Natural killer cell (primary cell): ENCODE data around the gene UNC93B1. TPM values are rescaled to one million over a fixed set of nuclear protein-coding genes. Genes with fewer than 3 reads are reported as not detected.
A peak's percentile ranks its signal among the peaks of the same experiment; 100 is the strongest.

ENCODE experiments used
- ATAC-seq, 3 donors: fragments of 150-1000 bp in 2 of 3; fragments of 200-7000 bp in 1 of 3; cut with Tn5 transposase; 1 replicate in 1 of 3; 2 replicates in 2 of 3; pipeline ENCODE4 v1.10.0; 2021; ENCODE audit warnings: mild to moderate bottlenecking in 2 of 3, moderate library complexity in 2 of 3
- DNase-seq, 2 donors: peaks; one replicate each; pipeline versions ENCODE4 v3.0.0 to v3.0.0-alpha.2; 2013 to 2021; ENCODE audit warnings: mixed read lengths in 1 of 2
- H3K27ac ChIP-seq: one replicate; pipeline ENCODE4 v1.5.1; 2013; ENCODE audit warnings: mild to moderate bottlenecking, low read length
- H3K27me3 ChIP-seq: one replicate; pipeline ENCODE4 v1.6.1; 2013; ENCODE audit warnings: low read length; ENCODE audit not compliant: control insufficient read depth, insufficient read depth
- H3K36me3 ChIP-seq: one replicate; pipeline ENCODE4 v1.6.1; 2013; ENCODE audit warnings: low read length; ENCODE audit not compliant: control insufficient read depth, insufficient read depth
- H3K4me1 ChIP-seq: one replicate; pipeline ENCODE4 v1.6.1; 2013; ENCODE audit warnings: low read length; ENCODE audit not compliant: control insufficient read depth, insufficient read depth
- H3K4me3 ChIP-seq: one replicate; pipeline ENCODE4 v1.5.1; 2013; ENCODE audit warnings: low read length
- H3K9me3 ChIP-seq: one replicate; pipeline ENCODE4 v1.6.1; 2013; ENCODE audit warnings: low read length; ENCODE audit not compliant: control insufficient read depth, insufficient read depth
- H3K27ac Mint-ChIP-seq, 2 donors: one replicate each; pipeline ENCODE4 v1.8.0; 2022; ENCODE audit warnings: mild to moderate bottlenecking in 2 of 2, mixed read lengths in 2 of 2, moderate library complexity in 1 of 2
- H3K27me3 Mint-ChIP-seq, 2 donors: one replicate each; pipeline ENCODE4 v1.8.0; 2022; ENCODE audit warnings: low read depth in 2 of 2, mixed read lengths in 2 of 2
- H3K36me3 Mint-ChIP-seq: one replicate; pipeline ENCODE4 v1.8.0; 2022; ENCODE audit warnings: mixed read lengths
- H3K4me1 Mint-ChIP-seq, 2 donors: one replicate each; pipeline ENCODE4 v1.8.0; 2022; ENCODE audit warnings: mixed read lengths in 2 of 2
- H3K4me3 Mint-ChIP-seq: one replicate; pipeline ENCODE4 v1.8.0; 2022; ENCODE audit warnings: mild to moderate bottlenecking, moderate library complexity, mixed read lengths
- H3K9me3 Mint-ChIP-seq, 2 donors: one replicate each; pipeline ENCODE4 v1.8.0; 2022; ENCODE audit warnings: mixed read lengths in 2 of 2
- WGBS: methylation state at CpG from one replicate; pipeline ENCODE4 v1.1.7; 2013; ENCODE audit warnings: missing lambda C conversion rate; ENCODE audit not compliant: insufficient coverage; 5-methylcytosine and 5-hydroxymethylcytosine counted together
- intact Hi-C: fragments of 100-400 bp; cut with micrococcal nuclease; formaldehyde crosslinking; loops from one replicate; pipeline ENCODE4 v1.14.2; 2022
- total RNA-seq, 4 donors: library from RNA; stranded (reverse); fragments of 120-200 nt in 1 of 4; gene quantifications; one replicate each; pipeline versions ENCODE4 v1.2.3 to v1.2.4, GENCODE V29; 2013 to 2022
- TF ChIP-seq, protein P1 (sequence below): fragments of 200-600 bp; IDR thresholded peaks from one replicate; pipeline ENCODE4 v1.8.0; 2022; ENCODE audit warnings: antibody characterized with exemption

The UNC93B1 gene
- total RNA-seq, 3 donors from 2014 or later (not counting 1 experiment from before 2014, with no cell fraction given) = 26.6 to 44.3 (median 39.7) TPM

GRCh38 chr11:68004551-68005335, 846 bp upstream of the UNC93B1 start:
- H3K4me1 ChIP-seq = peaks cover 60% of the 10 kb centered on the region
- no peak overlapping the region for H3K27ac ChIP-seq

GRCh38 chr11:68002938-68003845, 705 bp downstream of the UNC93B1 start:
- no peaks in the 10 kb centered on the region for H3K27me3 Mint-ChIP-seq
- intact Hi-C loops = loop anchor here (10.0 kb wide), 1 partner anchor 202 kb away; no protein-coding TSS in a partner anchor
- ATAC-seq (peak; percentile 62 to 65 (median 64)), DNase-seq (peak; percentile 42 to 77)
- no peaks in the 10 kb centered on the region for H3K9me3 Mint-ChIP-seq
- peaks cover 60% of the 10 kb centered on the region for H3K4me1 ChIP-seq
- H3K4me3 ChIP-seq = peak overlapping the region; percentile 35
- H3K9me3 ChIP-seq = no peaks in the 10 kb centered on the region
- peak overlapping the region; percentile 5 for H3K27ac ChIP-seq
- H3K27ac Mint-ChIP-seq = peak overlapping the region; percentile 59 to 79
- H3K27me3 ChIP-seq = no peaks in the 10 kb centered on the region
- H3K36me3 ChIP-seq = no peaks in the 10 kb centered on the region
- H3K4me3 Mint-ChIP-seq = peak overlapping the region; percentile 81
- WGBS = 12% methylated on average over 85 of the region's 86 CpGs
- peaks cover 7 to 28% of the 10 kb centered on the region in 2 donors for H3K4me1 Mint-ChIP-seq
- no peaks in the 10 kb centered on the region for H3K36me3 Mint-ChIP-seq
- TF ChIP-seq, protein P1, sequence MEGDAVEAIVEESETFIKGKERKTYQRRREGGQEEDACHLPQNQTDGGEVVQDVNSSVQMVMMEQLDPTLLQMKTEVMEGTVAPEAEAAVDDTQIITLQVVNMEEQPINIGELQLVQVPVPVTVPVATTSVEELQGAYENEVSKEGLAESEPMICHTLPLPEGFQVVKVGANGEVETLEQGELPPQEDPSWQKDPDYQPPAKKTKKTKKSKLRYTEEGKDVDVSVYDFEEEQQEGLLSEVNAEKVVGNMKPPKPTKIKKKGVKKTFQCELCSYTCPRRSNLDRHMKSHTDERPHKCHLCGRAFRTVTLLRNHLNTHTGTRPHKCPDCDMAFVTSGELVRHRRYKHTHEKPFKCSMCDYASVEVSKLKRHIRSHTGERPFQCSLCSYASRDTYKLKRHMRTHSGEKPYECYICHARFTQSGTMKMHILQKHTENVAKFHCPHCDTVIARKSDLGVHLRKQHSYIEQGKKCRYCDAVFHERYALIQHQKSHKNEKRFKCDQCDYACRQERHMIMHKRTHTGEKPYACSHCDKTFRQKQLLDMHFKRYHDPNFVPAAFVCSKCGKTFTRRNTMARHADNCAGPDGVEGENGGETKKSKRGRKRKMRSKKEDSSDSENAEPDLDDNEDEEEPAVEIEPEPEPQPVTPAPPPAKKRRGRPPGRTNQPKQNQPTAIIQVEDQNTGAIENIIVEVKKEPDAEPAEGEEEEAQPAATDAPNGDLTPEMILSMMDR = no peak

More at GRCh38 chr11:68004551-68005335, 846 bp upstream of the UNC93B1 start:
- Mint-ChIP-seq H3K27me3 (no peaks in the 10 kb centered on the region), H3K36me3 (no peaks in the 10 kb centered on the region), H3K9me3 (no peaks in the 10 kb centered on the region), H3K27ac (peak overlapping the region in 1 of 2 donors; percentile 78), H3K4me1 (peaks cover 9 to 31% of the 10 kb centered on the region in 2 donors), H3K4me3 (peak overlapping the region; percentile 91)
- ATAC-seq = no peak
- 83% methylated on average over 14 of the region's 14 CpGs for WGBS
- intact Hi-C loops = loop anchor here (10.0 kb wide), 1 partner anchor 200 kb away; no protein-coding TSS in a partner anchor
- TF ChIP-seq, protein P1 = no peak
- no peak for DNase-seq
- H3K4me3 ChIP-seq = peak overlapping the region; percentile 32
- no peaks in the 10 kb centered on the region for H3K9me3 ChIP-seq
- no peaks in the 10 kb centered on the region for H3K36me3 ChIP-seq
- H3K27me3 ChIP-seq = no peaks in the 10 kb centered on the region

GRCh38 chr11:68002575-68002937, 1.3 kb downstream of the UNC93B1 start:
- 46% methylated on average over 9 of the region's 9 CpGs for WGBS
- Mint-ChIP-seq H3K36me3 (no peaks in the 10 kb centered on the region), H3K4me3 (peak overlapping the region; percentile 81), H3K9me3 (no peaks in the 10 kb centered on the region), H3K4me1 (peaks cover 9 to 35% of the 10 kb centered on the region in 2 donors), H3K27me3 (no peaks in the 10 kb centered on the region), H3K27ac (peak overlapping the region; percentile 59 to 79)
- TF ChIP-seq, protein P1 = no peak
- no peak for ATAC-seq
- H3K9me3 ChIP-seq = no peaks in the 10 kb centered on the region
- H3K4me1 ChIP-seq = peaks cover 63% of the 10 kb centered on the region
- DNase-seq = no peak
- intact Hi-C loops = loop anchor here (10.0 kb wide), 1 partner anchor 202 kb away; no protein-coding TSS in a partner anchor
- no peaks in the 10 kb centered on the region for H3K36me3 ChIP-seq
- H3K4me3 ChIP-seq = peak overlapping the region; percentile 35
- H3K27ac ChIP-seq = peak overlapping the region; percentile 5
- H3K27me3 ChIP-seq = no peaks in the 10 kb centered on the region
